ENCODE data around the gene NPPB. TPM values are rescaled to one million over a fixed set of nuclear protein-coding genes. Genes with fewer than 3 reads are reported as not detected.

NPPB gene
- total and polyA plus RNA-seq, 2 of the 8 experiments (the other 6 are each of a cell fraction or from before 2014, with no cell fraction given), result 0.36 to 0.91 TPM

DNA sequence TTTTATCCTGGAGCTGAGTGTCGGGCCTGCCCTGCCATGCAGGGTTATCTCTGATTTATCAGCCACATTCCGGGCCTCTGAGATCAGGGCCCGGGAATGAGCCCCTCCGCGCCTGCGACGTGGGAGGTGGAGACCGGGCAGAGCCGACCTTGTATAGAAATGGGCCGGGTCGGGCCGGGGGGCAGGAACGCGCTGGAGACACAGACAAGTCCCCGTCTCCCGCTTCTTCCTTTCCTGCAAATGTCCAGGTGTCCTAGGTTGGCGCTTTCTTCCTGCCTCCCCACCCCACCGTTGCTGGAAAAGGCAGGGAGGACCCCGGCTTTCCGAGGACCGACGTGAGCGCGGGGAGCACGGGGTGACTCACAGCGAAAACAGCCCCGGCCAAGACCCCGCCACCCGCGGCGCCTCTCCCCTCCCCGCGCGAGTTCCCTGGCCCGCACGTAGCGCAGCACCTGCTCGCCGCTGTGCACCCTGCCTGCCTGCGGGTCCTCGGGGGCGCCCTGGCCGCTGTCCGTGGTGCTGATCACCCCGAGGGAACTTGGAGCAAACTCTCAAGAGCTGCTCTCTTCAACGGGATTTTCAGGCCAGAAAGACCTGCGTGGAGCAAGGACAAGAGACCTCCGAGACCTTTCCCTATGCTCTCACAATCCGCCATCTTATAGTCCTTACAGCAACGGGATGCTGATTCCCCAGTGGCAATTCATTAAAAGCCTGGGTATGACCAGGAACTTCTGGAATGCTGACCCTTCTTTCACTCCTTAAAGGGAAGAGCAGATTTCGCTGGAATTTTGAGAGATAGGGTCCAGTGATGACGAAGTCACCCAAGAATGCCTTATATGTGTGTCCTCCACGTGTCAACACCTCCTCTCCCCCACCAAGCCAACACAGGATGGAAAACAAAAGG, 475 bp upstream of the NPPB start (continued):
- TF ChIP-seq, protein P1, sequence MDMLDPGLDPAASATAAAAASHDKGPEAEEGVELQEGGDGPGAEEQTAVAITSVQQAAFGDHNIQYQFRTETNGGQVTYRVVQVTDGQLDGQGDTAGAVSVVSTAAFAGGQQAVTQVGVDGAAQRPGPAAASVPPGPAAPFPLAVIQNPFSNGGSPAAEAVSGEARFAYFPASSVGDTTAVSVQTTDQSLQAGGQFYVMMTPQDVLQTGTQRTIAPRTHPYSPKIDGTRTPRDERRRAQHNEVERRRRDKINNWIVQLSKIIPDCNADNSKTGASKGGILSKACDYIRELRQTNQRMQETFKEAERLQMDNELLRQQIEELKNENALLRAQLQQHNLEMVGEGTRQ (IDR thresholded peaks at IDR 0.05; ENCODE audit: low read length), result no peak
- TF ChIP-seq BCL11A (IDR thresholded peaks at IDR 0.05; ENCODE audit: low read depth in 2 of 2, low read length in 2 of 2), result no peak
- TF ChIP-seq SUZ12 (IDR thresholded peaks at IDR 0.05; ENCODE audit: low read length), result no peak
- TF ChIP-seq HDAC6 (IDR thresholded peaks at IDR 0.05; ENCODE audit: low read depth, low read length), result no peak
- TF ChIP-seq TCF12 (IDR thresholded peaks at IDR 0.05; ENCODE audit: low read depth, low read length), result 0 out of 2 replicates have a peak, but pooled peaks have one; percentile 43
- TF ChIP-seq, protein P2, sequence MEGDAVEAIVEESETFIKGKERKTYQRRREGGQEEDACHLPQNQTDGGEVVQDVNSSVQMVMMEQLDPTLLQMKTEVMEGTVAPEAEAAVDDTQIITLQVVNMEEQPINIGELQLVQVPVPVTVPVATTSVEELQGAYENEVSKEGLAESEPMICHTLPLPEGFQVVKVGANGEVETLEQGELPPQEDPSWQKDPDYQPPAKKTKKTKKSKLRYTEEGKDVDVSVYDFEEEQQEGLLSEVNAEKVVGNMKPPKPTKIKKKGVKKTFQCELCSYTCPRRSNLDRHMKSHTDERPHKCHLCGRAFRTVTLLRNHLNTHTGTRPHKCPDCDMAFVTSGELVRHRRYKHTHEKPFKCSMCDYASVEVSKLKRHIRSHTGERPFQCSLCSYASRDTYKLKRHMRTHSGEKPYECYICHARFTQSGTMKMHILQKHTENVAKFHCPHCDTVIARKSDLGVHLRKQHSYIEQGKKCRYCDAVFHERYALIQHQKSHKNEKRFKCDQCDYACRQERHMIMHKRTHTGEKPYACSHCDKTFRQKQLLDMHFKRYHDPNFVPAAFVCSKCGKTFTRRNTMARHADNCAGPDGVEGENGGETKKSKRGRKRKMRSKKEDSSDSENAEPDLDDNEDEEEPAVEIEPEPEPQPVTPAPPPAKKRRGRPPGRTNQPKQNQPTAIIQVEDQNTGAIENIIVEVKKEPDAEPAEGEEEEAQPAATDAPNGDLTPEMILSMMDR (IDR thresholded peaks at IDR 0.05; ENCODE audit: control extremely low read depth in 1 of 3, insufficient read depth in 1 of 3, low read depth in 1 of 3, low read length in 3 of 3), result peak; percentile 39 to 52 (median 42)
- TF ChIP-seq EGR1 (IDR thresholded peaks at IDR 0.05; ENCODE audit: borderline replicate concordance, low read depth, low read length), result no peak
- TF ChIP-seq TAF7 (optimal IDR thresholded peaks at IDR 0.05; ENCODE audit: borderline replicate concordance, low read depth, low read length), result peak; percentile 81
- no peak for TF ChIP-seq TEAD4 (IDR thresholded peaks at IDR 0.05; ENCODE audit: low read depth, low read length)
- TF ChIP-seq NANOG (IDR thresholded peaks at IDR 0.05; ENCODE audit: insufficient read depth, low read depth, low read length, poor library complexity, severe bottlenecking), result no peak
- TF ChIP-seq KDM4A (IDR thresholded peaks at IDR 0.05; ENCODE audit: low read depth, low read length, severe bottlenecking), result no peak
- TF ChIP-seq CREB1 (IDR thresholded peaks at IDR 0.05), result peak; percentile 19; the same call in 1 of the 2 replicates

Measured in H1 (cell line).